ENCODE measurements around the gene ENTPD8. TPM values are rescaled to one million over a fixed set of nuclear protein-coding genes. Genes with fewer than 3 reads are reported as not detected.
"Not testable (repeated sequence)": the region's sequence is repeated elsewhere in the genome, so short reads cannot be mapped to it uniquely, and the experiment has no call there.

Gene ENTPD8
- total RNA-seq, 1 experiment from 2014 or later, result 0.77 TPM

- no peak overlapping the region for H3K56ac ChIP-seq (ENCODE audit: insufficient read length, low read depth, low read length)
- no peak overlapping the region for H2BK120ac ChIP-seq (ENCODE audit: low read depth, low read length, poor library complexity, severe bottlenecking)
- H3K23ac ChIP-seq (ENCODE audit: insufficient read length, low read depth, low read length), result no peak overlapping the region
- no peak overlapping the region for H2BK5ac ChIP-seq (ENCODE audit: insufficient read length, low read length)
- no peaks in the 10 kb centered on the region for H3K79me2 ChIP-seq (ENCODE audit: insufficient read depth, low read length)
- H3K36me3 Mint-ChIP-seq (ENCODE audit: insufficient read depth in 1 of 3, low read depth in 3 of 3), result peaks cover 0 to 30% (median 15%) of the 10 kb centered on the region in 3 experiments; a peak in 5 of 7 replicates
- TF ChIP-seq CTCF (conservative IDR thresholded peaks at IDR 0.05), result no peak
- H4K20me1 ChIP-seq (ENCODE audit: control insufficient read depth, insufficient read depth, insufficient read length), result peaks cover 6% of the 10 kb centered on the region
- H2AK5ac ChIP-seq (ENCODE audit: insufficient read length, low read length), result no peak overlapping the region
- no peak overlapping the region for H2AFZ ChIP-seq (ENCODE audit: low read length)
- no peak overlapping the region for H3K18ac ChIP-seq (ENCODE audit: insufficient read length, low read depth, low read length)
- H3K27me3 Mint-ChIP-seq (ENCODE audit: low read depth), result 0 out of 2 replicates have a peak, but pooled peaks cover 2% of the 10 kb centered on the region
- no peaks in the 10 kb centered on the region for H3K23me2 ChIP-seq (ENCODE audit: insufficient read length, low read depth, low read length, poor library complexity, severe bottlenecking)
- no peak overlapping the region for H3K4me2 ChIP-seq (ENCODE audit: insufficient read depth, insufficient read length, low read length)
- no peak overlapping the region for H3T11ph ChIP-seq (ENCODE audit: low read length)
- no peaks in the 10 kb centered on the region for H3K4me1 ChIP-seq (ENCODE audit: insufficient read depth, low read length)
- no peaks in the 10 kb centered on the region for H3K79me1 ChIP-seq (ENCODE audit: insufficient read depth, low read depth, low read length, poor library complexity, severe bottlenecking)
- no peak overlapping the region for H3K14ac ChIP-seq (ENCODE audit: insufficient read depth, low read length)
- no peak overlapping the region for H4K8ac ChIP-seq (replicated peaks; ENCODE audit: insufficient read length, low read depth, low read length)
- no peak overlapping the region for H2BK15ac ChIP-seq (ENCODE audit: low read depth, low read length)
- no peak overlapping the region for H3K4me3 Mint-ChIP-seq
- H3K9me3 ChIP-seq (ENCODE audit: control insufficient read depth, low read depth, low read length), result no peaks in the 10 kb centered on the region
- no peak for DNase-seq
- H3K9ac ChIP-seq (ENCODE audit: extremely low read depth, insufficient read length, low read length), result no peak overlapping the region
- peaks cover 5 to 14% of the 10 kb centered on the region in 2 experiments; a peak in 3 of 4 replicates for H3K4me1 Mint-ChIP-seq
- peak overlapping the region in 1 of 3 experiments; percentile 55; a peak in 1 of 7 replicates for H3K27ac Mint-ChIP-seq
- no peaks in the 10 kb centered on the region for H3K27me3 ChIP-seq (ENCODE audit: insufficient read depth, low read length)
- H2BK20ac ChIP-seq (ENCODE audit: low read depth, low read length, poor library complexity, severe bottlenecking), result no peak overlapping the region
- H4K5ac ChIP-seq (ENCODE audit: insufficient read length, low read depth, low read length), result no peak overlapping the region
- no CpG with 5 or more reads among the region's 17 CpGs for WGBS (ENCODE audit: extremely low coverage, insufficient read length, low lambda C conversion rate)
- no peak overlapping the region for H3K27ac ChIP-seq (ENCODE audit: insufficient read length, low read depth, low read length)
- no peak overlapping the region for H4K91ac ChIP-seq (ENCODE audit: insufficient read length, low read depth, low read length)
- no peak overlapping the region for H2BK12ac ChIP-seq (ENCODE audit: insufficient read length, low read depth, low read length)
- H3K9me3 Mint-ChIP-seq, result no peaks in the 10 kb centered on the region
- H3K4ac ChIP-seq (ENCODE audit: low read depth, low read length), result no peak overlapping the region
Measured at GRCh38 chr9:137452006-137452760, 11.0 kb upstream of the ENTPD8 start.

GRCh38 chr9:137451264-137452005 lies 10.3 kb upstream of the ENTPD8 start:
- H4K8ac ChIP-seq (replicated peaks; ENCODE audit: insufficient read length, low read depth, low read length); H3K14ac ChIP-seq (ENCODE audit: insufficient read depth, low read length); H2AFZ ChIP-seq (ENCODE audit: low read length); H4K91ac ChIP-seq (ENCODE audit: insufficient read length, low read depth, low read length); H3K27me3 Mint-ChIP-seq (ENCODE audit: low read depth); H2BK12ac ChIP-seq (ENCODE audit: insufficient read length, low read depth, low read length); H3K4me2 ChIP-seq (ENCODE audit: insufficient read depth, insufficient read length, low read length); H2BK120ac ChIP-seq (ENCODE audit: low read depth, low read length, poor library complexity, severe bottlenecking); H3K23me2 ChIP-seq (ENCODE audit: insufficient read length, low read depth, low read length, poor library complexity, severe bottlenecking); H4K20me1 ChIP-seq (ENCODE audit: control insufficient read depth, insufficient read depth, insufficient read length); H2BK15ac ChIP-seq (ENCODE audit: low read depth, low read length); H2BK5ac ChIP-seq (ENCODE audit: insufficient read length, low read length); H2AK5ac ChIP-seq (ENCODE audit: insufficient read length, low read length); H3K27me3 ChIP-seq (ENCODE audit: insufficient read depth, low read length); H3K9me3 ChIP-seq (ENCODE audit: control insufficient read depth, low read depth, low read length); H3K18ac ChIP-seq (ENCODE audit: insufficient read length, low read depth, low read length); H3K9ac ChIP-seq (ENCODE audit: extremely low read depth, insufficient read length, low read length); H4K5ac ChIP-seq (ENCODE audit: insufficient read length, low read depth, low read length); H2BK20ac ChIP-seq (ENCODE audit: low read depth, low read length, poor library complexity, severe bottlenecking); H3K23ac ChIP-seq (ENCODE audit: insufficient read length, low read depth, low read length); H3T11ph ChIP-seq (ENCODE audit: low read length); H3K79me1 ChIP-seq (ENCODE audit: insufficient read depth, low read depth, low read length, poor library complexity, severe bottlenecking); H3K4me3 Mint-ChIP-seq; H3K79me2 ChIP-seq (ENCODE audit: insufficient read depth, low read length); DNase-seq; H3K27ac ChIP-seq (ENCODE audit: insufficient read length, low read depth, low read length); H3K4ac ChIP-seq (ENCODE audit: low read depth, low read length); H3K56ac ChIP-seq (ENCODE audit: insufficient read length, low read depth, low read length); H3K9me3 Mint-ChIP-seq; H3K4me1 ChIP-seq (ENCODE audit: insufficient read depth, low read length): not testable (repeated sequence)
- WGBS (ENCODE audit: extremely low coverage, insufficient read length, low lambda C conversion rate), result no CpG with 5 or more reads among the region's 31 CpGs
- Mint-ChIP-seq H3K4me1 (peaks cover 5 to 14% of the 10 kb centered on the region in 2 experiments; a peak in 3 of 4 replicates), H3K36me3 (ENCODE audit: insufficient read depth in 1 of 3, low read depth in 3 of 3) (peaks cover 0 to 22% (median 10%) of the 10 kb centered on the region in 3 experiments; a peak in 5 of 7 replicates), H3K27ac (peak overlapping the region in 1 of 3 experiments; percentile 55; a peak in 1 of 7 replicates)

Measured in H9 (cell line).